Astrocyte of the cerebellum (primary cell): ENCODE measurements around the gene DLK1.

Experiments
- DNase-seq: peaks from one replicate; pipeline ENCODE4 v3.0.0-alpha.2; 2011; ENCODE audit warnings: low read depth
- H3K4me3 ChIP-seq: 2 replicates; pipeline ENCODE4 v1.5.1; 2011; ENCODE audit warnings: mild to moderate bottlenecking, low read depth, low read length, moderate library complexity
- CTCF ChIP-seq: IDR thresholded peaks from 2 replicates; pipeline ENCODE4 v1.5.1; 2012; ENCODE audit warnings: low read length, low read depth, moderate library complexity, mild to moderate bottlenecking; ENCODE audit errors: missing control alignments
- in situ Hi-C: cut with HindIII; loops from 2 replicates; pipeline ENCODE4 v1.10.0; 2017; ENCODE audit warnings: low sequenced_read_pairs

Gene DLK1

GRCh38 chr14:100692859-100693558, 33.7 kb upstream of the DLK1 start:
- no peak for TF ChIP-seq CTCF
- H3K4me3 ChIP-seq = no peak overlapping the region
- in situ Hi-C loops = no loop called here
- peak; percentile 52 for DNase-seq

DNA sequence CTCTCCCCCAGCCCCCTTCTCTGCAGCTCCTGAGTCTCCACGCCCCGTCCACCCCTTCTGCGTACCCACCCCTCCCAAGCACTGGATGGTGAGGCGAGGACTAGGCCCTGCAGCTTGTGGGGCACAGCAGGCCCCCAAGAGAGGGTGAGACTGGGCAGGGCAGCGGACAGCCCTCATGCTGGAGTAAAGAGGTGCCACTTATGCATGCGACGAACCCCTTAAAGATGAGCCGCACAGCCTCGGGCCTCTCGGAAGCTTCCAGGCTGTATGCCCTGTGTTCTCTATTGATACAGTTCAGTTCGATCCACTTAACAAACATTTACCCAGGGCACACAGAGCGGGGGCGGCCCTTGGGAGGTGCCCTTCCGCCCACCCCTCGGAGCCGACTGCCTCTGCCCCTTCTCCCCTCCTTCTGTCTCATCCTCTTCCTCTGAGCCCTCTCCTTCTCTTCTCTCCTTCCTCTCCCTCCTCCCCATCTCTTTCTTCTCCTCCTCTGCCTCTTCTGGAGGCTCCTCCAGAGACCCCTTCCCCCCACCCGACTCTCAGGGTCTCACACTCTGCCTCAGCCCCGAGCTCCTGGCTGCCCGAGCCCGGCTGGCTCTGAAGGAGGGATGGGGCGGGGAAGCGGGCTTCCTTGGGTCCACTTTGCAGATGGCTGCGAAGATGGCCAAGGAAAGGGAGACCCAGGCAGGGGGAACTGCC, 32.7 kb upstream of the DLK1 start:
- TF ChIP-seq CTCF = no peak
- no peak for DNase-seq
- H3K4me3 ChIP-seq = no peak overlapping the region
- in situ Hi-C loops = no loop called here

- no peak for TF ChIP-seq CTCF
- in situ Hi-C loops = no loop called here
- no peak for DNase-seq
- no peak overlapping the region for H3K4me3 ChIP-seq
These were observed 31.9 kb upstream of the DLK1 start for GRCh38 chr14:100694579-100695422.

DNA sequence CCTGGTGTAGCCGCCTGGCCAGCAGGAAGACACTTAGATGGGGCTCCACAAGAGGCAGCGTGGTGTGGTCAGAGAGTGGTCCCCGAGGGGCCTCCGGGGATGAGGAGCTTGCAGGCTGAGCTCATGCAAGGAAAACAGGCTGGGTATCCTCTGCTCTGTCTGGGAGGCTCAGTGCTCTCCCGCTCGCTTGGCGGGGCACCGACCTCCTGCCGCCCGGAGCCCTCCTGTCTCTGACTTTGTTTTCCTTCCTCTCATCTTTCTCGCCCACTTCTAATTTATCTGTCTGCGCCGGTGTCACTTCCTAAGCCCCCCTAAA, 31.3 kb upstream of the DLK1 start:
- DNase-seq = no peak
- H3K4me3 ChIP-seq = no peak overlapping the region
- in situ Hi-C loops = no loop called here
- TF ChIP-seq CTCF = no peak

- no peak for TF ChIP-seq CTCF
- no peak for DNase-seq
- H3K4me3 ChIP-seq = no peak overlapping the region
- in situ Hi-C loops = no loop called here
These were observed 30.7 kb upstream of the DLK1 start for GRCh38 chr14:100696008-100696407.

DNA sequence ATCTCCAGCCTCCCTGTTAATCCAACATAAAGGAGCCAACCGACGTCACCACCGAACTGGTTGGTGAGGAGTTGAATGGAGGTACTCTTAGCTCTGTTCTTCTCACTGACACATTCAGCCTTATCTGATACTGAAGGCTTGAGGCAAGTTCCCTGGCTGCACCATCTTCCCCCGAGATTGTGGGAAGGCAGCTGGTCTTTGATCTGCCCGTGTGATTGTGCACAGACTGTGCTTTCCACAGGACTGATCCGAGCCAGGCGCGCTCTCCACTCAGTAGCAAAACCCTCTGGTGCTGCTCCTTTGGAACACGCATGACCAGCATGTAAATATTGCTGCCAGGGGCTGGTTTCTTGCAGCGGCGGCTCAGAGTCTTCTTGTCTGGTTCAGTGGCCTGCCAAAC, 30.1 kb upstream of the DLK1 start:
- in situ Hi-C loops = no loop called here
- no peak overlapping the region for H3K4me3 ChIP-seq
- no peak for DNase-seq
- TF ChIP-seq CTCF = no peak
